ENCODE measurements around the gene MAP3K4. TPM values are rescaled to one million over a fixed set of nuclear protein-coding genes. Genes with fewer than 3 reads are reported as not detected.
A peak's percentile ranks its signal among the peaks of the same experiment; 100 is the strongest.
"Not testable (repeated sequence)": the region's sequence is repeated elsewhere in the genome, so short reads cannot be mapped to it uniquely, and the experiment has no call there.

The MAP3K4 gene
- total RNA-seq, 1 donor, result 17.2 TPM

DNA sequence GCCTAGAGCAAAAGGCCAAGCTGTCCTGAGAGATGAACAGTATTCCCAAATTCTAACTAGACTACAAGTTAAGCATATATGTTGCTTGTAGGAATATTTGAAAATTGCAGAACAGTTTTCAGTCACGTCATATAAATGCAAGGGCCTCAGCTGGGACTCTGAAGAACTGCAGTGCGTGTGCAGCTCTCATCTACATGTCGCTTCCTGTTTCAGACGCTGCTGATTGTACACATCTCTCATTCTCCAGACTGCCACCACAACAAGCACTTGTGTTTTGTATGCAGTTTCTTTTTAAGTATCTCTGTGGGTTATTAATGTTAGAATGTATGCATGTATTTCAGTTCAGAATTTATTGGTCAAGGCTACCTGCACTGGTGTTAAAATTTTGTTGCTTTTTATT, 119.7 kb downstream of the MAP3K4 start:
- DNase-seq (ENCODE audit: low read depth in 2 of 3, low spot score in 2 of 3), result peak in 1 of 3 donors; percentile 7

DNA sequence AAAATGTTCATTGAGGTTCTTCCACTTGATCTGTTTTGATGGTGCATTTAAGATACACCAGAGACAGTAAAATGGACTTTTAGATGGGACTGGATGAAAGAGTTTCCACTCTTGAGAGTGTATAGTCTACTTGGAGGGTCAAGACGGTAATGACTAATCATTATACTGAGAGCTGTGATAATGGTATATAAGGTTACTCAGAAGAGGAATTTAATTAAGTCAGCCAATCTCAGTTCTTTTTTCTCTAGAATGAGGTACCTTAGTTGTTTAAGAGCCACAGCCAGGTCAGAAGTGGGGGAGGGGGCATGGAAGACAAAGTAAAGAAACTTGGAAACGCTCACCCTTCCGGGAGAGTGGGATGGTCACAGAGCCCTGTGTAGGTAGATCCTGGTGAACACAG, 123.9 kb downstream of the MAP3K4 start:
- DNase-seq (ENCODE audit: low read depth in 2 of 3, low spot score in 2 of 3), result no peak

DNA sequence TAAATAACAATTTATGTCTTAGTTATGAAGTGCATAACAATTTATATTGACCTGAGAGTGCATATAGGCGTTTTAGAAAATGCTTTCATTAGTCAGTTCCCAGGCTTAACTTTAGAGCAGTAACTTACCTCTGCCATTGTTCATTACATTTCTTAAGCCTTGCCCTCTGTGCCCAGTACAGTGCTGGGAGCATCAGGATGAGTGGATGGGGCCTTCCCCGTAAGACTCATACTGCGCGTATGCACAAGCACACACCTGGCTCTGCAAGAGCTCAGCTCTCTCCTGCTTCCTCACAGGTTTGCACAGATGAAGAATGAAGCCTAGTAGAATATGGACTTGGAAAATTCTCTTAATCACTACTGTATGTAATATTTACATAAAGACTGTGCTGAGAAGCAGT, 125.0 kb downstream of the MAP3K4 start:
- no peak for DNase-seq (ENCODE audit: low read depth in 2 of 3, low spot score in 2 of 3)

DNA sequence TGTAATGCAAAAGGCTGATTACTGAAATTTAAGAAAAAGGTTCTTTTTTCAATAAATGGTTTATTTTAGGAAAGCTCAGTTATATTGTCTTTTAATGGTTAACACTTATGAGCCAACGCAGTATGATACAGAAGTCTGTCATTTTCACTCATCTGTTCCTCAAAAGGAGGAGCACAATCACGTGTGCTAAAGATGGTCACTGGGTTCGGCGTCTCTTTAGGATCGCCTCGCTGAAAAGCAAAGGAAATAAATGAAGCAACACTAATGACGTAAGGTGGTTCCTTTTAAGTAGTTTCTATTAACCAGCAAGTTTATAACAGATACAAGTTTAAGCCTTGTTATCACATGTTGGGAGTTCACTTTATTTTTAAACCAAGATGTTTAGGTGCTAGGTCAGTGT, 125.7 kb downstream of the MAP3K4 start:
- no peak for DNase-seq (ENCODE audit: low read depth in 2 of 3, low spot score in 2 of 3)

DNA sequence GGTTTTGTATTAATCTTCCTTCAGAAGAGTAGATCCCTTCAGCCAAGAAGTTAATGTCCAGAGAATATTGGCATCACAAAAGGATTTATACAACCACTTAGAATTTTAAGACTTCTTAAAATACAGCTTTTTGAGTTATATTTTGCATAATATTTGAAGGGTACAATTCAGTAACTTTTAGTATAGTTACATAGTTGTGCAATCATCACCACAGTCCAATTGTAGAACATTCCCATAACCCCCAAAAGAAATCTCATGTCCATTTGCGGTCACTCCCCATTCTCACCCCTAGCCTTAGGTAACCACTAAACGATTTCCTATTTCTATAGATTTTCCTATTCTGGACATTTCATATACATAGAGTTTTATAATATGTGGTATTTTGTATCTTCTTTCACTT, 126.4 kb downstream of the MAP3K4 start:
- DNase-seq (ENCODE audit: low read depth in 2 of 3, low spot score in 2 of 3), result no peak

DNA sequence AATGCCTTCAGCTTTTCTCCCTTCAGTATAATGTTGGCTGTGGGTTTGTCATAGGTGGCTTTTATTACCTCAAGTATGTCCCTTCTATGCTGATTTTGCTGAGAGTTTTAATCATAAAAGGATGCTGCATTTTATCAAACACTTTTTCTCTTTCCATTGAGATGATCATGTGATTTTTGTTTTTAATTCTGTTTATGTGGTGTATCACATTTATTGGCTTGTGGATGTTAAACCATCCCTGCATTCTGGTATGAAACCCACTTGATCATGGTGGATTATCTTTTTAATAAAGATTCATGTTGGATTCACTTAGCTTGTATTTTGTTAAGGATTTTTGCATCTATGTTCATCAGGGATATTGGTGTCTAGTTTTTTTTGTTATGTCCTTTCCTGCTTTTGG, 131.8 kb downstream of the MAP3K4 start:
- DNase-seq (ENCODE audit: low read depth in 2 of 3, low spot score in 2 of 3), result not testable (repeated sequence)

DNA sequence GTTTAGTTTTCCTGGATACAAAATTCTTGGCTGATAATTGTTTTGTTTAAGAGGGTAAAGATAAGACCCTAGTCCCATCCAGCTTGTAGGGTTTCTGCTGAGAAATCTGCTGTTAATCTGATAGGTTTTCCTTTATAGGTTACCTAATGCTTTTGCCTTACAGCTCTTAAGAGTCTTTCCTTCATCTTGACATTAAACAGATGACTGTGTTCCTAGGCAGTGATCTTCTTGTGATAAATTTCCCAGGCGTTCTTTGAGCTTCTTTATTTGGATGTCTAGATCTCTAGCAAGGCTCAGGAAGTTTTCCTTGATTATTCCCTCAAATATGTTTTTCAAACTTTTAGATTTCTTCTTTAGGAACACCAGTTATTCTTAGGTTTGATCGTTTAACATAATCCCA, 134.0 kb downstream of the MAP3K4 start:
- no peak for DNase-seq (ENCODE audit: low read depth in 2 of 3, low spot score in 2 of 3)

DNA sequence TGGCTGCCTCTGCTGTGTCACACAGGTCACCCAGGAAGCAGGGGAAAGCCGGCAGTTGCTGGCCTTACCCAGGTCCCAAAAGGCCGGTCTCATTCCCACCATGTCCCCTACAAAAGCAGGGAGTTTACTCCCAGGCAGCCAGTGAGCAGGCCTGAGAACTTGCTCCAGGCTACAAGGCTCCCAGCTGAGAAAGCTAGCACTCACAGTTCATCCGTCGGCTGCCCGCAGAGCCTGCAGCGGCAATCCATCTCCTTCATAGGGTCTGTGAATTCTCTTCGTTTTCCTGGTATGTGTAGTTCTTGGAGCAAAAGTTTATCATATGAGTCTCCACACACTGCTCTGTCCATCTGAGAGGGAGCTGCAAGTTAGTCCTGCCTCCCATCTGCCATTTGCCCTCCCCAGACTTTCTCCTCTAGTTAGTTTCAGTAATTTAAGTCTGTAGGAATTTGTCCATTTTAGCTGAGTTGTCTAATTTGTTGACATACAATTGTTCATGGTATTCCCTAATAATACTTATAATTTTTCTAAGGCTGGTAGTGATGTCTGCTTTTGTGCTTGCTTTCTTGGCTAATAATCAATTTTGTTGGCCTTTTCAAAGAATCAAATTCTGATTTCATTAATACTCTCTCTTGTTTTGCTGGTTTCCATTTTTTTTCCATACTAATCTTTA, 135.6 kb downstream of the MAP3K4 start:
- no peak for DNase-seq (ENCODE audit: low read depth in 2 of 3, low spot score in 2 of 3)

DNA sequence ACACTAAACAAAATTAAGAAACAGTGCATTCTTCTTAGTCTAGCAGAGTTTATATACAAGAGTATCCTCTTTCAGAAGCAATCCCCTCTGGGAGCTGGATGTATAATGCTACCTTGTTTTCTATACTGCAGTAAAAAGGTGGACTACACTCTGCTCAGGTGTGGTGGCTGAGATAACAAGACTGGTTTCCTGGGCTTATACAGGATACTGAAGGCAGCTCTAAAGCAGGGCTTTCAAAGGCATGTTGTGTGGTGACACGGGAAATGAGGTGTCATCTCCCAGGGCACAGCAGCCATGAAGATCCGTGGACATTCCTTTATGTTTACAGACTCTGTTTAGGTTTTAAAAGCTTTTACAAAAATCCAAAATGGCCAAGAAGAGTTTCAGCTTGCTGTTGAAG, 136.7 kb downstream of the MAP3K4 start:
- DNase-seq (ENCODE audit: low read depth in 2 of 3, low spot score in 2 of 3), result no peak

DNA sequence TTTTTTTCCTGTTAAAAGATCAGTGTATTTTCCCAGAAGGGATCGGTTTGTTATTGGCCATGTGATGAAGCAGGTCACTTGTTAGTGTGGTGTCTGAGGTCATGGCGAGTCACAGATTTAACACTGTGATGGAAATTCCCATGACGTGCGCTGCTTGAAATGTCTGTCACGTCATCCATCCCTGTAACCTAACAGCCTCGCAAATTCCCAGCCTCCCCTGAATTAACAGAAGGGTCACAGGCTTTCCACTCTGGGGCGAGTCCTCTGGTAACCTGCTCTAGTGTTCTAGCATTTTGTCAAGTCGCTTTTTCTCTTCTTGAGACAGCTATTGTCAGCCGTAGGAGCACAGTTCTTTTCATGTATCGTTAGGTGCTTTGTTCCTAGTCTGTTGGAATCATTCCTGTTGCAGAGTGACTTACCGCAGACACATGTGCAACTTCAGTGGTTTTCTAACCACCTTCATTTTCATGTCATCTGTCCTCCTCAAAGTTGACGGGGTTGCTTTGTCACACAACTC, 137.2 kb downstream of the MAP3K4 start:
- no peak for DNase-seq (ENCODE audit: low read depth in 2 of 3, low spot score in 2 of 3)

DNA sequence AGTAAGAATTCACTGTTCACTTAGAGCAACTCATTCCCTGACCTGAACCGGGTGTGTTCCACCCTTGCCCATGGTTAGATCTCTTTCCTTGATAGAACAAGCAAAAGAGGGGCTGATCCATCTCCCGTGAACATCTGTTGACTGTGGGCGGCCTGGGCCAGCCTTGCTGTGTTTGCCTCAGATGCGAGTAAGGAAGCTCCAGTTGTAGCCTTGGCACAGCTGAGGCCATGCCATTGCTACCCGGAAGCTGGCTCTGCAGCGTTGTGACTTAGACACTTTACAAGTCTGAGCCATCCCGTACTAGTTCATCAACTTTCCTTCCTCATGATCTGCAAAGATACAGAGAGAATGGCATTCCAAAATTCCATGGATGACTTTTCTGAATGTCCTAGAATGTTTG, 139.0 kb downstream of the MAP3K4 start:
- no peak for DNase-seq (ENCODE audit: low read depth in 2 of 3, low spot score in 2 of 3)

DNA sequence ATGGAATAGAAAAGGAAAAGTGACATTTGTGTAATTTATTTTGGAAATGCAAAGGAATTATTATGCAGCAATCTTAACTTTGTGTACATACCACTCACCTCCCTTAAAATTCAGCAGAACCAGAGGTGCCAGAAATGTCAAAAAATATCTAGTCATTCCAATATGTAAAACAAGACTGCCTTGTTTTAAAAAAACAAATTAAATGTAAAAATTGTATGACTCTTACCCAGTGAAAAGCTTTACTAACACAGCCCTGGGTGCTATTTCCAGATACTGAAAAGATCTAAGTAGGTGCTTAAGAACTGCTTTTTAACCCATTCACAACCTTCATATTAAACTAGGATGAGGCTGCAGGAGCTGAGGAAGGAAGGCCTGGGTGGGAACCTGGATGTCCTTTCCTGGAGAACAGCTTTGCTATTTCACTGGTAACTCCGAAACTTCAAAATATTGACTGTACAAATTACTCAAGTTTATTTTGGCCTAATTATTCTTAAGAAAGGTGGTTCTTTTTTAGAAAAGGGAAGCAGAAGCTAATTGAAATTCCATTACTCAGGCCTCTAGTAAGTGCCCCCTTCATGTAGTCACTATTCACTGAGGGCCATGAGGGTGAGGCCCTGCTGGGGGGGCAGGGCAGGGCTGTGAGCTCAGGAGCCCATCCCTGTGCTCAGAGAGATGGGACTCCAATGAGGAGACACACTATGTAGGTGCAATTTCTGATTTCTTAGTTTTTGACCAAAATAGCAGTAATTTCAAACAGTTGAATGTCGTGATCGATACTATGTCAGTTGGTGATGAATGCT, 139.6 kb downstream of the MAP3K4 start:
- DNase-seq (ENCODE audit: low read depth in 2 of 3, low spot score in 2 of 3), result no peak

DNA sequence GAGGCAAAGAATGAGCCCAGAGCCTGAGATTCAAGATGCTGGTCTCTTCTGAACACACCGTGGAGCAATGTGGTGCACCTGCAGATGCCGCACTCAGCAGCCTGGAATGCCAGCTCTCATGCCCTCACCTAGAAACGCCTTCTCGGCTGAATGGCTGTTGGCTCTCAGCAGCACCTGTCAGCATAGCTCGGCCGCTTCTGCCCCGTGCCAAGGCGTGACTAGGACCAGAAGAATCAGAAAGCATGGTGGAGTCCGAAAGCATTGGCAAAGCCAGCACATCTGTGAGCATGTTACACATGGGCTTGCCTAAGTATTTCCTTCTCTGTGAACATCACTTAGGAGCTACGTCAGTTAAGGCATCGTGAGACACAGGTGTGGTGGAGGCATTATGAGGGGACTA, 140.8 kb downstream of the MAP3K4 start:
- no peak for DNase-seq (ENCODE audit: low read depth in 2 of 3, low spot score in 2 of 3)

DNA sequence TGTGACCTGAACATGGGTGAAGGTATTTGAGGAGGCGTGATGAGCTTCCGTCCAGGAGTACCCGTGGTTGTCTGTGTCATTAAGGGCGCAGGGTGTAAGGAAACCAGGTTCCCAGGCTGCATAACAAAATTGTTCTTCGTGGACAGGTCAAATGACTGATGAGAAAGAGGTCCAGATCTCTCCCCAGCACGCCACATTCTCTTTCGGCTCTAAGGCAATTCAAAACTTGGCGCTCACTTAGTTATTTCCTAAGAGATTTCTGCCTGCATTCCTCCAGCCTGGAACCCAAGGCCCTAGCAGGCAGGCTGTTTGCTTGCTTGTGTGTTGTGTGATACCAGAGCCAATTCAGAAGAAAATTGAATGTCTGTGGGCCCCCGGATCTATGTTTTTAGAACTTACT, 142.4 kb downstream of the MAP3K4 start:
- no peak for DNase-seq (ENCODE audit: low read depth in 2 of 3, low spot score in 2 of 3)

DNA sequence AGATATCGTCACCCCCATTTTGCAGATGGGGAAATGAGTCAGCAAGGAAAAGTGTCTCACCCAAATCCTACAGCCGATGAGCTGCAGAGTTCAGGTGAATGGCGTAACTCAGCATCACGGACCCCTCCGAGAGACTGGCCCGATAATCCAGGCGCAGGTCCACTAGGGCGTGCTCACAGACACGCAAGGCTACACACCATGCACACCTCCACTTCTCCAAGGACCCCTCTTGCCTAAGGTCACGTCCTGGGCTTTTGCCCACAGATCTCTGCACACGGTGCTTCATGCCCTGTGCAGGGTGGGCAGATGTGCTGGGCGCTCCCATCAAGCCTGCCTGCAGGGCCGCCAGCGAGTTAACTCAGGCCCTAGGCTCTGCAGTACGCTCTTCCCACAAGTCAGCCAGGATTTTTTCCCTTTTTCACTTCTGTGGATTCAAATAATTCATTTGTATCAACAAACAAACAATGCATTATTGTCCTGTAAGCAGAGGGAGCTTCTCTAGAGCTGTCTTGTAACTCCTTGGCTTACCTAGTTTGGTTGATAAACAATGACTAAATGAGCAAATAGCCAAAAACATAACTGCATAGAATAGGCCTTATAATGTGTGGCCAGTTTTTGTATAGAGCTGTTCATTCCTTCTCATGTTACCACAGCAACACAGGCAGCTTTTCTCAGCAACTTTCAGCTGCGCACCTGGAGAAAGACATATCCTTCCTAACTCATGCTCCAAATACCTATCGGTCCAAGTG, 143.2 kb downstream of the MAP3K4 start:
- DNase-seq (ENCODE audit: low read depth in 2 of 3, low spot score in 2 of 3), result no peak

DNA sequence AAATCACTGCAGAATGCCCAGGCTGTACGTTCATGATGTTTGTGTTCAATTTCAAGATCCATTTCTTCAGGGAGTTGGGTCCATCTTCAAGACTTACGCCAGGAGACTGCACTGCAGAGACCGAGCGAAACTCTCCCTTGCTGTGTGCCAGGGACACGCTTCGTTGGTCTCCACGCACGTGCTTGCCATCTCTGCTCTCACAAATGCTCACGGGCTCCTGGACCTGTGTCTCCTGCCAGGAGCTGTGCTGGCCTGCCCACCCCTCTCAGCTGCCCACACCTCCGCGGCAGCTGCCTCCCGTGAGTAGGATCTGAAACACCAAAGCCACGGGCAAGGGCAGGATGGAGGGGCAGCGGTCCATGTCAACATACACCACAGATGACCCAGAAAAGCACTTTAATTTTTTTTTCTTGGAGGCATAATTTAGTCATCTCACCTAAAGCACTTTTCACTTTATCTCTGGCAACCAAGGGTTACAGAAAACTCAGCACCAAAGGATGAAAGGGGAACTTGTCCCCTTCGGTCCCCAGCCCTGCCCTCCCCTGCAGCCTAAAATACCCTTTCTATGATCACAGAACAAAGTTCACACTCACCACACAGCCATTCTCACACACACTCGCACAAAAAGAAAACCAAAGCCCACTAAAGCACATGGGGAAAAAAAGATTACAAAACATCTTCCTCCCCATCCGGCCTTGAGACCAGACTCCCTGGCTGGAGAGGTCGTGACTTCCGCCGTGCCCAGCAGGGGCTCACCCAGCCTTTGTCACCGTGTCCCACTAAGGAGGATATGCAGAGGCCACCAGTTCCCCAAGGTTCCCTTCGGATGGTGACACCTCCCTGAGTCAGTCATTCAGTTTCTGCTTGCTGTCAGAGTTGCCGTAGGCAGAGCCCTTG, 144.4 kb downstream of the MAP3K4 start:
- no peak for DNase-seq (ENCODE audit: low read depth in 2 of 3, low spot score in 2 of 3)

DNA sequence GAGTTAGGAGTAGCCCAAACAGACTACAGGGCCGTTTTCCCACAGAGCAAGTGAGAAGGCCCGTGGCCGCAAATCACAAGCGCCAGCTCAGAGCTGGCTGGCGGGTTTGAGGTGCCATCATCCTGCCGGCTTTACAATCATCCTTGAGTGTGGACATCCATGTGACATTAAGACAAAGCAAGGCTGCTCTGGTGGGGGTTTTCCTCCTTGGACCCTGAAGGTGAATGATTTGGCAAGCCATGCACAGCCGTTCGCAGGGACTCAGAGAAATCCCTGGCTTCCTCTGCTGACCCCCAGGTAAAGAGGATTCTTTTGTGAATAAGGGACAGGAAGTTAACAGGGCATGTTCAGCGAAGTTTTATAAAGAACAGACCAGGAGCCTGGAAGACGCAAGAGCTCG, 145.1 kb downstream of the MAP3K4 start:
- DNase-seq (ENCODE audit: low read depth in 2 of 3, low spot score in 2 of 3), result no peak

DNA sequence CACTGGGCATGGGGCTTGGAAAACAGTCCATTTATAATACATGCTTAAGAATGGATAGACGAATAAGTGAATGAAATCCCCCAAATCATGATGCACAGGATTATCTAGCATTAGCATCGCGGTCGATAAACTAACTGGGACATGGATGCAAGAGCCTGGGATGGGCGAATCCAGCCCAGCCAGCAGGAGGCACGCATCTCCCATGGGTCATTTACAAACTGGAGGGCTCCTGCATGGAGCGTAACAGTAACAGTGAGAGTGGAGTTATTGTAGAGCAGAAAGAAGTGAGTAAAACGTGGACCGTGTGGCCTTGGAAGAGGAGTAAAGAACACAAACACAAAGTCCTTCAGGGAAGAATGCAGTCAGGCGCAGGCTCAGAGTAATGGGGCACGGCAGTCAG, 145.8 kb downstream of the MAP3K4 start:
- no peak for DNase-seq (ENCODE audit: low read depth in 2 of 3, low spot score in 2 of 3)

DNA sequence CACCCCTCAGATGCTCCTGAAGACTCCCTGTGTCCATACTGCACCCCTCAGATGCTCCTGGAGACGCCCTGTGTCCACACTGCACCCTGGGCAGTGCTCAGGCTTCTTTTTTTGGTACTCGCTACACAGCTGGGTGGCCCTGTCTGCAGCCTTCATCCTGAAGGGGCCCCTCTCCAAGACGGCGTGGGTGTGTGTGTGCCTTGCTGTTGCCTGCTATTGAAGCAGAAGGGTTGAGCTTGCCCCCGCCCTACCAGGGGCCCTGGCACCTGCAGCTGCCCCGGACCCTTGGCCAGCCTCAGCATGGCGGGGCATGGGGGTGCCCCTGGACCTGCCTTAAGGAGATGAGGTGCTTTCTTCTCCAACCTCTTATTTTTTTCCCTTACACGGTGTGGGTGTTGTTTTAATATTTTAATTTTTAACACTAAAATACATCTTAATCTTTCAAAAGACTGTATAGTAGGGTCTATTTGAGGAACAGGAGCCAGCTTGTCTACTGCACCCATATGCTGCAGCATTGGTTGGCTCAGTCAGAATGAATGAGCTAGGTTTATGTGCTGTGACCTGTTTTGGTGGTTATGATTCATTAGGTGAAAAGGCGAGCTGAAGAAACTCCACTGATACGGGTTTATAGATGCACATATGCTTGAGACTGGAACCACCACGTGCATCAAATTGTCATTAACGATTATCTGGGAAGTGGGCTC, 146.4 kb downstream of the MAP3K4 start:
- no peak for DNase-seq (ENCODE audit: low read depth in 2 of 3, low spot score in 2 of 3)
